ENCODE measurements around the gene AACS.

Gene AACS

GRCh38 chr12:125152463-125152862, 87.2 kb downstream of the AACS start:
- DNase-seq (ENCODE audit: low read depth), result no peak

GRCh38 chr12:125155366-125155765, 90.1 kb downstream of the AACS start:
- no peak for DNase-seq (ENCODE audit: low read depth)

GRCh38 chr12:125157177-125157576, 91.9 kb downstream of the AACS start:
- no peak for DNase-seq (ENCODE audit: low read depth)

GRCh38 chr12:125159702-125160101, 94.5 kb downstream of the AACS start:
- no peak for DNase-seq (ENCODE audit: low read depth)

- DNase-seq (ENCODE audit: low read depth), result no peak
Observed at GRCh38 chr12:125160281-125160955, 95.2 kb downstream of the AACS start.

GRCh38 chr12:125161712-125162022, 96.4 kb downstream of the AACS start:
- DNase-seq (ENCODE audit: low read depth), result no peak

GRCh38 chr12:125162489-125163028, 97.3 kb downstream of the AACS start:
- no peak for DNase-seq (ENCODE audit: low read depth)

- DNase-seq (ENCODE audit: low read depth), result no peak
Observed at GRCh38 chr12:125163148-125163547, 97.9 kb downstream of the AACS start.

GRCh38 chr12:125164541-125164940, 99.3 kb downstream of the AACS start:
- no peak for DNase-seq (ENCODE audit: low read depth)

- DNase-seq (ENCODE audit: low read depth), result no peak
Observed at GRCh38 chr12:125166041-125166440, 100.8 kb downstream of the AACS start.

GRCh38 chr12:125167658-125168057, 102.4 kb downstream of the AACS start:
- DNase-seq (ENCODE audit: low read depth), result no peak

- DNase-seq (ENCODE audit: low read depth), result no peak
Observed at GRCh38 chr12:125169451-125169850, 104.2 kb downstream of the AACS start.

- no peak for DNase-seq (ENCODE audit: low read depth)
Observed at GRCh38 chr12:125169870-125170269, 104.6 kb downstream of the AACS start.

GRCh38 chr12:125171267-125171666, 106.0 kb downstream of the AACS start:
- DNase-seq (ENCODE audit: low read depth), result no peak

GRCh38 chr12:125172231-125172850, 107.1 kb downstream of the AACS start:
- DNase-seq (ENCODE audit: low read depth), result no peak

GRCh38 chr12:125175576-125175975, 110.3 kb downstream of the AACS start:
- no peak for DNase-seq (ENCODE audit: low read depth)

- no peak for DNase-seq (ENCODE audit: low read depth)
Observed at GRCh38 chr12:125178222-125178621, 113.0 kb downstream of the AACS start.

GRCh38 chr12:125180144-125180543, 114.9 kb downstream of the AACS start:
- DNase-seq (ENCODE audit: low read depth), result no peak

GRCh38 chr12:125181107-125181506, 115.9 kb downstream of the AACS start:
- no peak for DNase-seq (ENCODE audit: low read depth)

- DNase-seq (ENCODE audit: low read depth), result peak; percentile 68
Observed at GRCh38 chr12:125183187-125184067, 118.2 kb downstream of the AACS start.

GRCh38 chr12:125184213-125184967, 119.2 kb downstream of the AACS start:
- DNase-seq (ENCODE audit: low read depth), result no peak

GRCh38 chr12:125185311-125185739, 120.1 kb downstream of the AACS start:
- no peak for DNase-seq (ENCODE audit: low read depth)
